WI38 (cell line): ENCODE measurements around the gene B4GALNT4.

Source experiments
- H3K4me3 ChIP-seq: 2 replicates; pipeline ENCODE4 v1.5.1; 2011; ENCODE audit warnings: low read depth, mild to moderate bottlenecking, control low read depth, low read length
- CTCF ChIP-seq: IDR thresholded peaks from 2 replicates; pipeline ENCODE4 v1.5.1; 2012; ENCODE audit warnings: low read depth, mild to moderate bottlenecking, control low read depth, low read length

B4GALNT4 gene

DNA sequence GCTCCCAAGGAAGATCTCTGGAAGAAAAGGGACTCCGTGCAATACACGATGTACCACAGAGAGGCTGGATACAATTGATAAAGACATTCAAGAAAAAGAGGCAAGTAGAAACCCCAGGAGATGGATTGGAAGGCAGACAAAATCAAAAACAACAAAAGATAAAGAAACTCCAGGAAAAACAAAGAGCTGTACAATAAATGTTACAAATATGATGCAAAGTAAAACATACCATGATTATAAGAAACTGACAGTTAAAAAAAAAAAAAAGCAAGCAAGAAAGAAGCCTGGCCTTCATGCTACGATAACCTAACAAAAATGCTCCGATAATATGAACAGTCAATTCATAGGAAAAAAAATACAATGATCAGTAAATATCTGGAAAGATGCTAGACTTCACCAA, 56.0 kb downstream of the B4GALNT4 start:
- no peak for TF ChIP-seq CTCF
- H3K4me3 ChIP-seq, result no peak overlapping the region

- no peak for TF ChIP-seq CTCF
- no peak overlapping the region for H3K4me3 ChIP-seq
Measured at GRCh38 chr11:426851-427250, 57.6 kb downstream of the B4GALNT4 start.

DNA sequence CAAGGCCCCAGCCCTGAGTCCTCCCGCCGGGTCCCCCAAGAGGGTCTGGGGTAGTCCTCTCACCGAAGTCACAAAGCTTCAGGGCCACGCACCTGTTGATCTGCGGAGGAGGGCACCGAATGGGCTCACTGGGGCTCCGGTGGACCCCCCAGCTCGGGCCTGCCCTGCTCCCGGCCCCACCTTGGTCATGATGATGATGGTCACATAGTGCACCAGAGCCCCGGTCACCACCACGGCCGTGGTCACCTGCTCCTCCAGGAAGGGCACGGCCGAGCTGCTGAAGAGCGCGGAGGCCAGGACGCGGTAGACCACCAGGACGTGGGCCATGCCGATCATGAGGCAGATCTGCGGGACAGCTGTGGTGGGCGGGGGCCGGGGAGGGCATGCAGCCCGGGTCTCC, 59.0 kb downstream of the B4GALNT4 start:
- no peak for TF ChIP-seq CTCF
- H3K4me3 ChIP-seq, result no peak overlapping the region

- no peak overlapping the region for H3K4me3 ChIP-seq
- no peak for TF ChIP-seq CTCF
Measured at GRCh38 chr11:429391-429790, 60.1 kb downstream of the B4GALNT4 start.

DNA sequence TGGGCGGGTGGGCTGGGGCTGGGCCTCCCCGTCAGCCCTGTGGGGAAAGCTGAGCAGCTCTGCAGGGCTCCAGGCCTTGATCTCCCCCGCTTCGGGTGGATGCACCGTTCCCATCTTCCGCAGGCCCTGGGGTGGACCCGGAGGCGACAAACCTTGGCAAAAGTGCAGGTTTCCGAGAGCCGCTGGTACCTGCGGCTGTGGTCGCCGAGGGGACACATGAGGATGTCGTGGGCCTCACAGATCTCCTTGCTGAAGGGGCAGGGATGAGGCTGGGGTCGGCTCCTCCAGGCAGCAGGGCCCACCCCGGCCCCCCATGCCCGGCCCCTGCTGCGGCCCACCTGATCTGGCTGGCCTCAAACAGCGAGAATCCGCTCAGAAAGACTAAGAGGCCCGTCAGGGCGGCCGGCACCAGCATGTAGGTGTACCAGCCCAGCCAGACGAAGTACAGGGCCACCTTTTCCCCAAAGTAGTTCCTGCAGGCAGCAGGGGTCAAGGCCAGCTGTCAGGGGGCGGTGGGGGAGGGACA, 60.7 kb downstream of the B4GALNT4 start:
- no peak for TF ChIP-seq CTCF
- H3K4me3 ChIP-seq, result no peak overlapping the region
